Right renal cortex interstitium (tissue), 3 donors: ENCODE measurements around the gene SLC7A8. TPM values are rescaled to one million over a fixed set of nuclear protein-coding genes. Genes with fewer than 3 reads are reported as not detected.

Experiments used
- polyA plus RNA-seq, 3 donors: library from polyadenylated mRNA; unstranded; fragments of 120-200 nt; gene quantifications; one replicate each; pipeline ENCODE4 v1.2.1, GENCODE V29; 2013; ENCODE audit not compliant: insufficient read length in 3 of 3

Gene SLC7A8
- polyA plus RNA-seq, 3 donors: 83.4 to 94.0 (median 86.9) TPM

Other genes with a start within 250 kb of the SLC7A8 start
- gene HAUS4, start 226.6 kb downstream of the SLC7A8 start, polyA plus RNA-seq: 10 to 100 TPM; 56.0 to 60.1 (median 56.4) TPM
- 10 to 100 TPM; 72.8 to 93.8 (median 86.4) TPM for gene AJUBA, start 201.1 kb downstream of the SLC7A8 start, polyA plus RNA-seq
- gene C14orf93, start 173.5 kb downstream of the SLC7A8 start, polyA plus RNA-seq: 10 to 100 TPM; 18.3 to 19.2 (median 18.8) TPM
- 100 to 1,000 TPM; 229 to 253 (median 251) TPM for gene PSMB5, start 148.8 kb downstream of the SLC7A8 start, polyA plus RNA-seq
- not detected for gene PSMB11, start 141.4 kb downstream of the SLC7A8 start, polyA plus RNA-seq
- gene CDH24, start 126.1 kb downstream of the SLC7A8 start, polyA plus RNA-seq: 10 to 100 TPM; 13.3 to 18.0 (median 14.0) TPM
- 100 to 1,000 TPM; 201 to 227 (median 206) TPM for gene ACIN1, start 88.5 kb downstream of the SLC7A8 start, polyA plus RNA-seq
- 100 to 1,000 TPM in 1 of 3 donors, 10 to 100 TPM in 2; 90.1 to 102 (median 91.2) TPM for gene C14orf119, start 88.2 kb downstream of the SLC7A8 start, polyA plus RNA-seq
- under 1 TPM in 1 of 3 donors, not detected in 2; 0.08 TPM for gene CIROP, start 78.7 kb downstream of the SLC7A8 start, polyA plus RNA-seq
- under 1 TPM; 0.08 to 0.21 (median 0.19) TPM for gene CEBPE, start 64.4 kb downstream of the SLC7A8 start, polyA plus RNA-seq
- gene RNF212B, start 54.3 kb upstream of the SLC7A8 start, polyA plus RNA-seq: 1 to 10 TPM; 1.4 to 1.6 (median 1.4) TPM
- 10 to 100 TPM; 26.5 to 28.1 (median 26.9) TPM for gene HOMEZ, start 102.5 kb upstream of the SLC7A8 start, polyA plus RNA-seq
- gene PPP1R3E, start 119.2 kb upstream of the SLC7A8 start, polyA plus RNA-seq: 10 to 100 TPM; 19.1 to 23.4 (median 19.3) TPM
- 10 to 100 TPM; 38.8 to 41.7 (median 39.1) TPM for gene BCL2L2, start 123.2 kb upstream of the SLC7A8 start, polyA plus RNA-seq
- gene PABPN1, start 137.8 kb upstream of the SLC7A8 start, polyA plus RNA-seq: 100 to 1,000 TPM; 235 to 262 (median 252) TPM
- 10 to 100 TPM; 50.0 to 51.5 (median 50.4) TPM for gene SLC22A17, start 169.2 kb upstream of the SLC7A8 start, polyA plus RNA-seq
- gene EFS, start 181.5 kb upstream of the SLC7A8 start, polyA plus RNA-seq: 10 to 100 TPM; 28.1 to 29.7 (median 29.5) TPM
- gene IL25, start 189.1 kb upstream of the SLC7A8 start, polyA plus RNA-seq: not detected
- gene CMTM5, start 193.4 kb upstream of the SLC7A8 start, polyA plus RNA-seq: 1 to 10 TPM; 2.2 to 3.9 (median 2.9) TPM
- under 1 TPM; 0.18 to 0.21 (median 0.19) TPM for gene MYH6, start 224.6 kb upstream of the SLC7A8 start, polyA plus RNA-seq